ENCODE data around the gene THPO.

The THPO gene

DNA sequence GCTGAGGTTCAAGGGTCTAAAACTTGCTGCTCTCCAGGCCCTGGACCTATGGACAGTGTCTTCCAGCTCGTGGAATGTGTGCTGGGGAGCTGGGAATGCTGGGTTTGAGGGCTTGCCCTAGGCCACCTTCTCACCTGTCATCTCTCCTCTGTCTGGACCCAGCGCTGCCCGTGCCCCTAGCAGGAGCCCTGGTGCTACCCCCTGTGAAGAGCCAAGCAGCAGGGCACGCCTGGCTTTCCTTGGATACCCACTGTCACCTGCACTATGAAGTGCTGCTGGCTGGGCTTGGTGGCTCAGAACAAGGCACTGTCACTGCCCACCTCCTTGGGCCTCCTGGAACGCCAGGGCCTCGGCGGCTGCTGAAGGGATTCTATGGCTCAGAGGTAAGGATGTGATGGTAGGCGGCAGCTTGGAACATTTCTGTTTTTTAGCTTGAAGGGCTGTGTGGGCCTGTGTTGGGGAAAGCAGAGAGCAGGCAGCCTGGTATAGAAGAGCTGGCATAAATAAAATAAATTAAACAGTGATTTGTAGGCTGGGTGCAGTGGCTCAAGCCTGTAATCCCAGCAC is 6.9 kb upstream of the THPO start:
- DNase-seq (ENCODE audit: low read depth in 1 of 2, low spot score in 1 of 2) = no peak

DNA sequence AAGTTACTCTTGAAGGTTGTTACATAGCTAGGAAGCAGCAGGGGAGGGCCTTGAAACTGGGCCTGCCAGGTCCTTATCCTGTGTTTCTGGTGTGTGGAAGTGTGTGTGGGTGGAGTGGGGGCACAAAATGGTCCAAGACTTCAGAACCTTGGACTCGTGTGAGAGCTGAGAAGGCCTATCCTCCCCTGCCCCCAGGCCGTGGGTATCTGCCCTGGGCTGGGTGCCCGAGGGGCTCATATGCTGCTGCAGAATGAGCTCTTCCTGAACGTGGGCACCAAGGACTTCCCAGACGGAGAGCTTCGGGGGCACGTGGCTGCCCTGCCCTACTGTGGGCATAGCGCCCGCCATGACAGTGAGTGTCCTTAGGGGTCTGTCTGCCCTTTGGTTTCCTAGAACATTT is 6.3 kb upstream of the THPO start:
- DNase-seq (ENCODE audit: low read depth in 1 of 2, low spot score in 1 of 2) = no peak

DNA sequence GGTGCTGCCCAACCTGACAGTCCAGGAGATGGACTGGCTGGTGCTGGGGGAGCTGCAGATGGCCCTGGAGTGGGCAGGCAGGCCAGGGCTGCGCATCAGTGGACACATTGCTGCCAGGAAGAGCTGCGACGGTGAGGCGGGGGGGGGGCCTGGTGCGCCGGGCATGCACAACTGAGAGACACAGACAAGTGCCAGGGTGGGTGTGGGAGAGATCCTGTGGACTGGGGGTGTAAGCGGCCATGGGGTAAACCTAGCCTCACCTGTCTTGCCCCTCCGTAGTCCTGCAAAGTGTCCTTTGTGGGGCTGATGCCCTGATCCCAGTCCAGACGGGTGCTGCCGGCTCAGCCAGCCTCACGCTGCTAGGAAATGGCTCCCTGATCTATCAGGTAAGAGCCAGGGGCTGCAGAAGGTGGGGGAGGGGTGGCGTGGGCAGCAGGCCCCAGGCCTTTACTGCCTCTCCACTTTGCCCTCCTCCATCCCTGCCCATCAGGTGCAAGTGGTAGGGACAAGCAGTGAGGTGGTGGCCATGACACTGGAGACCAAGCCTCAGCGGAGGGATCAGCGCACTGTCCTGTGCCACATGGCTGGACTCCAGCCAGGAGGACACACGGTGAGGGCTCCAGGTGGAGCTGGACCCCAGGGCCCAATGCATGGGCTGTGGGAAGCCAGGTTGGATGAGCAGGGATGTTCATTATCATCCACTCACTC is 5.2 kb upstream of the THPO start:
- DNase-seq (ENCODE audit: low read depth in 1 of 2, low spot score in 1 of 2) = no peak

DNA sequence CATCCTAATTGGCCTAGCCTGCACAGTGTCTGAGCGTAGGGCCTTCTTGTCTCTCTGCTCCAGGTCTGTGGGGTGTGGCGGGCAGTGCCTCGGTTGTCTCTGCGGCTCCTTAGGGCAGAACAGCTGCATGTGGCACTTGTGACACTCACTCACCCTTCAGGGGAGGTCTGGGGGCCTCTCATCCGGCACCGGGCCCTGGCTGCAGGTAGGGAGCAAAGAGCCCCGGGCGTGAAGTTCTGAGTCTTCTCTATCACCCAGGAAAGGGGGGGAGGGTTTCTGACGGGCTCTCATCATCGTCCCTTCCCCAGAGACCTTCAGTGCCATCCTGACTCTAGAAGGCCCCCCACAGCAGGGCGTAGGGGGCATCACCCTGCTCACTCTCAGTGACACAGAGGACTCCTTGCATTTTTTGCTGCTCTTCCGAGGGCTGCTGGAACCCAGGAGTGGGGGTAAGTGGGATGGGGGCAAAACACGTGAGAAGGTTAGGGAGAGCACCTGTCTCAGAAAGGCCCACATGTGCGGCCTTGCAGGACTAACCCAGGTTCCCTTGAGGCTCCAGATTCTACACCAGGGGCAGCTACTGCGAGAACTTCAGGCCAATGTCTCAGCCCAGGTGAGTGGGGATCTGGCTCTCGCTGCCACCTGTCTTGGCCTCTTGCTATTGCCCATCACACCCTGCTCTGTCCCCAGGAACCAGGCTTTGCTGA is 4.5 kb upstream of the THPO start:
- DNase-seq (ENCODE audit: low read depth in 1 of 2, low spot score in 1 of 2) = no peak

DNA sequence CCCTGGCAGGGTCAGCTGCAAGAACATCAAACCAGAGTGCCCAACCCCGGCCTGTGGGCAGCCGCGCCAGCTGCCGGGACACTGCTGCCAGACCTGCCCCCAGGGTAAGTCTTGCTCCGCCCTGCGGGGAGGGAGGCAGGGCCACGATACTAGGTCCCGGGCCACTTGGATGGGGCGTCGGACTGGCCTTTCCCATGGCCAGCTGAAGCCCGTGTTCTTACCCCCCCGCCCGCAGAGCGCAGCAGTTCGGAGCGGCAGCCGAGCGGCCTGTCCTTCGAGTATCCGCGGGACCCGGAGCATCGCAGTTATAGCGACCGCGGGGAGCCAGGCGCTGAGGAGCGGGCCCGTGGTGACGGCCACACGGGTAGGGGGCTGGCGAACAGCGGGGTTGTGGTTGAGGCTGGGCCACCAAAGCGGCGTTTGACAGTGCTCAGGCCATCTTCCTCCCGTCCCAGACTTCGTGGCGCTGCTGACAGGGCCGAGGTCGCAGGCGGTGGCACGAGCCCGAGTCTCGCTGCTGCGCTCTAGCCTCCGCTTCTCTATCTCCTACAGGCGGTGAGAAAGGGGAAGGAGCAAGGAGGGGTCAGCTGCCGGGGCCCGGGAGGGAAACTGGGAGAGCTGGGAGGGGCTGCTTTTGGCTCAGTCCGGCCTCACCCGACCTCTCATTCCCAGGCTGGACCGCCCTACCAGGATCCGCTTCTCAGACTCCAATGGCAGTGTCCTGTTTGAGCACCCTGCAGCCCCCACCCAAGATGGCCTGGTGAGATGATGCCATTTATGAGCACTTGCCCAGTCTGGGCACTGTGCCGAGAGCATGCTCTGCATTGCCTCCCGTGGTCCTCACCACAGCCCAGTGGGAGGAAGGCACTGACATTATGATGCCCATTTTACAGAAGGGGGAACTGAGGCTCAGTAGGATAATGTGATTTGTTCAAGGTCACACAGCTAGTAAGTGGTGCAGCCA is 3.5 kb upstream of the THPO start:
- DNase-seq (ENCODE audit: low read depth in 1 of 2, low spot score in 1 of 2) = no peak

DNA sequence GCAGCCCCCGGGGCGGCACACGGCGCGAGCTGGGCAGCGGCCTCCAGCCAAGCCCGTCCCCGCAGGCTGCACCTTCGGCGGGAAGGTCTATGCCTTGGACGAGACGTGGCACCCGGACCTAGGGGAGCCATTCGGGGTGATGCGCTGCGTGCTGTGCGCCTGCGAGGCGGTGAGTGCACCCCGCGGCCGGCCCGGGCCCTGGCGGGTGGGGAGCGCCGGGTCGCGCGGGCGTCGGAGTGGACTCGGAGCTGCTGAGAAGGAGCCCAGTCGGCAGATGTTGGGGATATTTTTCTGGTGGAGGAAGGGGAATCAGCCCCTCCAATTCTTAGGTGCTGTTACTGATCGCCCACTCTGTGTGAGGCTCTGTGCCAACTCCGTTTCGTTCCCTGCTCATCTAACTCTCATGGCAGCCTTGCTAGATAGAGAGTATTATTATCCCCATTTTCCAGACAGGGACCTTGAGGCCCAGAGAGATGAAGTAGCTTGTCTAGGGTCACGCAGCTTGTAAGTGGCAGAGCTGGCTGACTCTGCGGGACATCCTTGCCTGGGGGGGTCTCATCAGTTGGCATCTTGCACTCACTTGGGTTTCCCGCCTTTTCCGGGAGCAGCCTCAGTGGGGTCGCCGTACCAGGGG is 2.7 kb upstream of the THPO start:
- no peak for DNase-seq (ENCODE audit: low read depth in 1 of 2, low spot score in 1 of 2)

DNA sequence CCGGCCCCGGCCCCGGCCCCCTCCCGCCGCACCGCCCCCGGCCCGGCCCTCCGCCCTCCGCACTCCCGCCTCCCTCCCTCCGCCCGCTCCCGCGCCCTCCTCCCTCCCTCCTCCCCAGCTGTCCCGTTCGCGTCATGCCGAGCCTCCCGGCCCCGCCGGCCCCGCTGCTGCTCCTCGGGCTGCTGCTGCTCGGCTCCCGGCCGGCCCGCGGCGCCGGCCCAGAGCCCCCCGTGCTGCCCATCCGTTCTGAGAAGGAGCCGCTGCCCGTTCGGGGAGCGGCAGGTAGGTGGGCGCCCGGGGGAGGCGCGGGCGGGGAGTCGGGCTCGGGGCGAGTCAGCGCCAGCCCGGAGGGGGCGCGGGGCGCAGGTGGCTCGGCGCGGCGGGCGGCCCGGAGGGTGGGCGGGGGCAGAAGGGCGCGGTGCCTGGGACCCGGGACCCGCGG is 2.2 kb upstream of the THPO start:
- peak in 1 of 2 donors; percentile 14 for DNase-seq (ENCODE audit: low read depth in 1 of 2, low spot score in 1 of 2)

DNA sequence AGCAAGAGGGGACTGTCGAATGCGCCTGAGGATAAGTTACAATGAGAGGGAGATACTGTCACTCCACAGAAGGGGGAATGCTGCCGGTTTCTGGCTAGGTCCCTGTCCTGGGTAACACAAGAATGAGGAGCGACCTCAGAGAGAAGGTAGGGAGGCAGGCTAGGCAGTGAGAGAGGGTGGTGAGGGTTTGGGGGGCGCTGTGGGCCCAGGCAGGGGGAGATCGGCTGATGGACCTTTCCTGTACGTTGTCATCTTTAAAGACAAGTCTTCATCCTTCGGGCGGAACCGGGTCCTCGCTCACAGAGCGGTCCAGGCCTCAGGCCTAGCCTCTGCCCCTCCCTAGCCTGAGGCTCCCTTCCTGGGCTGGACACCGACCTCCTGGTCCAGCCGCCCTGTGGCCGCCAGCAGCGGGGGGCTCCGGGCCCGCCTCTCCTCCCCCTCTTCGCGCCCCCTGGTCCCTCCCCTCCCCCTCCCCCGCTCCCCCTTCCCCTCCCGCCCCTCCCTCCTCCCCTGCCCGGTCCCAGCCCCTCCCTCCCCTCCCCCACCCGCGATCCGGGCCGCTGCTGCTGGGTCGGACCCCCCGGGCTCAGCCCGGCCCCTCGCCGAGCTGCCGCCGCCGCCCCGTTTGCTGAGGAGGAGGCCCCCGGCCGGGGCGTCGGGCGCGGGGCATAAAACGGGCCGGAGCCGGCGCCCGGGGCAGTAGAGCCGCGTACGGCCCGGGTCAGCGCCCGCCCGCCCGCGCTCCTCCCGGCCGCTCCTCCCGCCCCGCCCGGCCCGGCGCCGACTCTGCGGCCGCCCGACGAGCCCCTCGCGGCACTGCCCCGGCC is 1.6 kb upstream of the THPO start, which contains the start of gene CHRD:
CHRD (plus strand) TSS at position 697 of the 827 bp plus-strand sequence. CDS start 265 bp downstream, outside the sequence.
- no peak for DNase-seq (ENCODE audit: low read depth in 1 of 2, low spot score in 1 of 2)

DNA sequence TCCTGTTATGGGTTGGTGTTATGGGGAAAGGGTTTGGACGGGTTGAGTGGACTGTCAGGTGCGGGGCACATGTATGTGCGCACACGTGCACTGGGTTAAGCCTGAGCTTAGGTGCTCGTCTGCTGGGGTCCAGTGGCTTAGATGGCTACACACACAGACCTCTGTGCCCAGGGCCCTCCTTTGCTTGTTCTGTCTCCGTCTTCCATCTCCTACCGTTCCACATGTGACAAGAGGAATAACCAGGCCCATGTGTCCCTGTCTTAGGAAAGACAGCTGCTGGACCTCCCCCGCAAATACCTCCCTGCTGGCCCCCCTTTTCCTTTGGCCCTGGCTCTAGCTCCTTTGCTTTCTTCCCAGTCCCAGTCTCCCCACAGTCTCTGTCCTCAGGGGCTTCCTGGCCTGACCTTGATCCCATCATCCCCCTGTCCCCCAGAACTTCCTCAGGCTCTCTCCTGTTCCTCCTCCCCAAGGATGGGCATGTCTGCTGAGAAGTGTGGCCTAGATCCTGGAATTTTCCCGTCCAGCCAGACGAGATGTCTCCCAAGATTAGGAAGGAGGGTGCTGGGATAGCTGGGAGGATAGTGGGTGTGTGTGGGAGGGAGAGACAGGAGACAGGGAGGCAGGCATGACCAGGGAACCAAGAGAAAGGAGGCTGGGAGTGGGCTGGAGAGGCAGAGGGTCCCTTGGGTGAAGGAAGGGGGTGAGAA is 797 bp upstream of the THPO start:
- DNase-seq (ENCODE audit: low read depth in 1 of 2, low spot score in 1 of 2) = no peak

DNA sequence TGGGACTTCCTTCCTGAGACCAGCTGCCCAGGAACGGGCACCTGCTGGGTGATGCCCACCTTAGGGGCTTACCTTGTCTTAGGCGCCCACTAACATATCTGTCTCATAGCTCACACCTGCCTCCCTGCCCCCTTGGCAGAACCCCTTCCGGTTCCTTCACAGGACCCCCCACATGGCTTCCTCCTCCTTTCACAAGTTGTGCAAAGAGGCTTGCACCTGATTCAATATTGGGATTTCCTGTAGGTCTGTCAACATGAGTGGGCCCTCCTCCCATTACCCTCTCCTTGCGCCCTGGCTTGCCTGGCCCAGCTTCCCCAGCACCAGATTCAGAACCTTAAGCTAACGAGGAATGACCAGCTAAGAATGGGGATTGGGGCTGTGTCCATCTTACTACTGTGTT is 633 bp downstream of the THPO start:
- no peak for DNase-seq (ENCODE audit: low read depth in 1 of 2, low spot score in 1 of 2)

DNA sequence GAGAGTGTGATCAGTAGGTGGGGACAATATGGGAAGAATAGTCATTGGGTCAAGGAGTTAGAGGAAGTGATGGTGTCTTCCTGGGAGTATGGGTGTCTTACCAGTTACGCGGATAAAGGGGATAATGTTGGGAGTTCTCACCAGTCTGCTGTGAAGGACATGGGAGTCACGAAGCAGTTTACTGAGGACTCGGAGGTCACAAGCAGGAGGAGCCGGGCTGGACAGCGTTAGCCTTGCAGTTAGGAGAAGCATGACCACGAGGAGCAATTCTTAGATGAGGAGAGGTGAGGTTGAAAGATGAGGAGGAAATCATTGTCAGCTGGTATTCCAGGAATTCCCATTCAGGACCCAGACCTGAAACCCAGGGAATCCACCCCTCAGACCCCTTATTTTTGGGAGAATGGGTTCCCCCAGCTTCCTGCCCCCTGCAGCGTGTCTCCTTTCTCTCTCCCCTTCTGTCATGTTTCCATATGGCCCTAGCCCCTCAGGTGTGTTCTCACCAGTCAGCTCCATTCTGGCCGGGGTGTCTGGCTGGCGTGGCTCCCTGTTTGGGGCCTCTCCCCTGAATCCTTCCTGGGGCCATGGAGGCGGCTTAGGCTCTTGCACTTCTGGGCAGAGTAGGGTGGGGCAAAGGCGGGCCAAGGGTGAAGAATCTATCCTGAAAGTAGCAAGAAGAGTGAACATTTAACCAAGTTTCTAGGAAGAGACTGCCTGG is 2.1 kb downstream of the THPO start:
- DNase-seq (ENCODE audit: low read depth in 1 of 2, low spot score in 1 of 2) = no peak

DNA sequence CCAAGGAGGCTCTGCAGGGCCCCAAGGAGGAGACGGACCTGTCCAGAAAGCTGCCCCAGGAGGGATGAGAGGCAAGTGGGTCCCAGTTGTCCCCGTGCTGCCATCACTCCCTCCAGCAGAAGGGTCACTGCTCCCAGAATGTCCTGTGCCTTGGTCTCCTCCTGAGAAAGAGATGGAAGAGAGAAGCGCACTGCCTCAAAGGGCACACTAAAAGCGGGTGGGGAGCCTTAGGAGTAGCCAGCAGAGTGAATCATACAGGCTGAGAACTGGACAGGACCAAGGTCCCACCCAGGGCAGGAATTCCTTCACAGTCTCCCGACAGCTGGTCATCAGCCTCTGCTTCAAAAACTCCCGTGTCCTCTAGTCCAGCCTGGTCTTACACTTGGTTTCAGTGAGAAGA is 4.6 kb downstream of the THPO start:
- no peak for DNase-seq (ENCODE audit: low read depth in 1 of 2, low spot score in 1 of 2)

DNA sequence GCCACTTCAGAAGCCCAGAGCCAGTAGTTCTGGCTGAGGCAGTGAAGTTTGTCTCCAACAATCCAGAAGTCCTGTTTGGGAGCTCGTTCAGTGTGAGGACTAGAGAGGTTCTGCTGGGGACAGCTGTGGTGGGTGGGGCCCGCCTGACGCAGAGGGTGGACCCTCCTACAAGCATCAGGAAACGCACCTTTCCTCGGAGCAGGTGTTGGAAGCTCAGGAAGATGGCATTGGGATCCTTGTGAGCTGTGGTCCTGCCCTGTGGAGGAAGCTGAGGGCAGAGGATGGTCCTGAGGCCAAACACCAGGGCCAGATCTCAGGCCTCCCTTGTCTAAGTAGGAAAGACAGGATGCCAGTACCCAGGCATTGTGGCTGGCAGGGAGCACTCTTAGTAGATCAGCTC is 5.1 kb downstream of the THPO start:
- DNase-seq (ENCODE audit: low read depth in 1 of 2, low spot score in 1 of 2) = no peak

DNA sequence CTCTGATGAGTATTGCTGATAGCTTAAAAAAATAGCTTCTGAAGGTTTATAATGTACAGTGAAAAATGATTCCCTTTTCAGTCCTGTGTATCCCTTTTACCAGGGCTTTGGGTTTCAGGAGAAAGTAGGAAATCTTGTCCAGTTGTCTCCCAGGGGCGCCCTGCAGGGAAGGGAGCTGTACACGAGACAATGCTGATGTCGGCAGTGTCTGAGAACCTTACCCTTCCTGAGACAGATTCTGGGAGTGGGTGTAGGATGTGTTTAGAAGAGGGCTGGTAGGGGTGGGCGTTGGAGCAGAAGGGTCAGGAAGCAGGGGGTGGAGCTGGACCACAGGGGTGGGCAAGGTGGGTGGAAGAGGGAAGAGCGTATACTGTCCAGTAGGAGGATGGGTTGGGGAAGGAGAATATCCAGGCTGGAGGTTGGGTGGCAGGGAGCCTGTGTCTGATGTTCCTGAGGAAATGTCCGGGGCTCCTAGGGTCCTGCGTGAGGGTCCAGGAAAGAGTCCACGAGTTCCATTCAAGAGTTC is 5.6 kb downstream of the THPO start:
- DNase-seq (ENCODE audit: low read depth in 1 of 2, low spot score in 1 of 2) = no peak

DNA sequence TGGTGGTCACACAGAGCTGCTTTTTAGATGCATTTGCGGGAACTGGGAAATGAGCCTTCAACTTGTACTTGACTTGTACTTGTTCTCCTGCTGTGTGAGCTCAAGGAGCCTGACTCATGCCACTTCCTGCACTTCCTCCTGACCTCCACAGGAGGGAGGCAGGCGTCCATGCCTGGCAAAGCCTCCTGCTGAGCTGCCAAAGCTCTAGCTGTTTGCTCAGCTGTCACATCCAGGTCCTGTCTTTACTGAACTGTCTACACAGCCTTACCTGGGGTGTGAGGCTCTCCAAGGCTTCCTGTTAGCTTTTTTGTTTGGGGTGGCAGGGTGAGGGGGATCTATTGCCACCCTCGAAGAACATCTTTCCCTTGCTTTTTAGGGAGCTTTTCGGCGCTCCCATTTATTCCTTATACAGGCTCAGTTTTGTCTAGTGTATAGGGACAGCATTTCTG is 6.4 kb downstream of the THPO start:
- DNase-seq (ENCODE audit: low read depth in 1 of 2, low spot score in 1 of 2) = peak; percentile 25 to 29

DNA sequence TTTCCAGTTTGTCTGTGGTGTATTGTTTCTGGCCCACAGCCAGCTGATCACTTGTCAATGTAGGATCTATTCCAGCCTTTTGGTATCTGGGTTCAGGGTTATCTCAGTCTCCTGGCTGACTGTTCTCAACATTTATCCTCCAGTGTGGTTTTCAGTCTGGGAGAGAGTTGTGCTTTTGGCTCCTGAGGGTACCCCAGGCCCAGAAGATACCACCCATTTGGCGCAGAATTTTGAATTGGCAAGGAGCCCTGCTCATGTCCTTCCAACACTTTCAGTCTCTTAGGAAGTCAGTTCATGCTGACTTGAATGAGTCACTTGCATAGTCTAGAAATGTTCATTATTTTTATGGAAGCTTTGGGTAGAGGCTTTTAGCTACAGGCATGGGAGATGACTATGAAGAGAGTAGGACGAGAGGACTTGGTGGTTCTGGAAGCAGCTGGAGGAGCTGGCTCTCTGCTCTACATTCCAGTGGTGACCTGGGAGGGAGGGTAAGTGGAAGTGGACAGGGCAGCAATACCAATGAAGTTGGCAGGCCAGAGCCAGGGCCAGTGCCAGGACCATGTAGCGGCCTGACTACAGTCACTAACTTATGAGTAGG is 9.3 kb downstream of the THPO start:
- no peak for DNase-seq (ENCODE audit: low read depth in 1 of 2, low spot score in 1 of 2)

DNA sequence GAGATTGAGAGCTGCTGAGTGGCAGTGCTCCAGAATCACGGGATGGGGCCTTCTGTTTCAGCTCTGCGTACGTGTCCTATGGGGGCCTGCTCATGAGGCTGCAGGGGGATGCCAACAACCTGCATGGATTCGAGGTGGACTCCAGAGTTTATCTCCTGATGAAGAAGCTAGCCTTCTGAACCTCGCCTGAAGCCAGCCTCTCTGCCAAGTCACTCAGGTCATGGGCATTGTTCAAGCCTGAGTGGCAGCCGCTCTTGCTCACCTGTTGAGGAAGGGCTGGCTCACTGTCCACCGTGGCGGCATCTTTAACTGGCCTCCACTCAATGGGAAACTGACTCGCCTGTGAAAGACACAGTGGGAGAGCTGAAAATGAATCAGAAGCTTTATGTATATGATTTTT is 9.9 kb downstream of the THPO start:
- no peak for DNase-seq (ENCODE audit: low read depth in 1 of 2, low spot score in 1 of 2)
